ENCODE results near the gene POFUT1. TPM values are rescaled to one million over a fixed set of nuclear protein-coding genes. Genes with fewer than 3 reads are reported as not detected.

Gene POFUT1
- total RNA-seq, 4 donors from 2014 or later, result 11.2 to 47.1 (median 23.3) TPM

GRCh38 chr20:32160341-32160740, 47.3 kb upstream of the POFUT1 start:
- DNase-seq, result no peak
- H3K4me1 ChIP-seq, result no peaks in the 10 kb centered on the region
- intact Hi-C loops (cut with DNase I; ENCODE audit: low total_unique reads), result no loop called here
- H3K27ac ChIP-seq, result no peak overlapping the region
- H3K27me3 ChIP-seq, result no peaks in the 10 kb centered on the region
- no peaks in the 10 kb centered on the region for H3K9me3 ChIP-seq
- TF ChIP-seq CTCF (IDR thresholded peaks at IDR 0.05) (no peak), POLR2A (IDR thresholded peaks at IDR 0.05) (no peak)
- H3K4me3 ChIP-seq, result no peak overlapping the region
- H3K36me3 ChIP-seq, result no peaks in the 10 kb centered on the region

GRCh38 chr20:32162351-32162750, 45.3 kb upstream of the POFUT1 start:
- H3K4me1 ChIP-seq, result no peaks in the 10 kb centered on the region
- no peak overlapping the region for H3K4me3 ChIP-seq
- no peak for DNase-seq
- no peak overlapping the region for H3K27ac ChIP-seq
- H3K9me3 ChIP-seq, result no peaks in the 10 kb centered on the region
- H3K27me3 ChIP-seq, result no peaks in the 10 kb centered on the region
- intact Hi-C loops (cut with DNase I; ENCODE audit: low total_unique reads), result no loop called here
- H3K36me3 ChIP-seq, result no peaks in the 10 kb centered on the region
- no peak for TF ChIP-seq POLR2A (IDR thresholded peaks at IDR 0.05)
- no peak for TF ChIP-seq CTCF (IDR thresholded peaks at IDR 0.05)

- Histone ChIP-seq H3K4me1 (no peaks in the 10 kb centered on the region), H3K27ac (no peak overlapping the region), H3K36me3 (no peaks in the 10 kb centered on the region), H3K27me3 (no peaks in the 10 kb centered on the region), H3K9me3 (no peaks in the 10 kb centered on the region), H3K4me3 (no peak overlapping the region)
- intact Hi-C loops (cut with DNase I; ENCODE audit: low total_unique reads), result no loop called here
- TF ChIP-seq POLR2A (IDR thresholded peaks at IDR 0.05), result no peak
- DNase-seq, result no peak
Observed at GRCh38 chr20:32163951-32164350, 43.7 kb upstream of the POFUT1 start.

GRCh38 chr20:32164984-32165735, 42.5 kb upstream of the POFUT1 start:
- intact Hi-C loops (cut with DNase I; ENCODE audit: low total_unique reads), result no loop called here
- H3K4me3 ChIP-seq, result no peak overlapping the region
- no peaks in the 10 kb centered on the region for H3K4me1 ChIP-seq
- peak; percentile 53 to 71 for DNase-seq
- H3K36me3 ChIP-seq, result no peaks in the 10 kb centered on the region
- peak overlapping the region; percentile 70 to 72 for H3K27ac ChIP-seq
- TF ChIP-seq CTCF (IDR thresholded peaks at IDR 0.05) (no peak), POLR2A (IDR thresholded peaks at IDR 0.05) (no peak)
- H3K27me3 ChIP-seq, result no peaks in the 10 kb centered on the region
- no peaks in the 10 kb centered on the region for H3K9me3 ChIP-seq

GRCh38 chr20:32165836-32166545, 41.7 kb upstream of the POFUT1 start:
- DNase-seq, result peak; percentile 46 to 69
- intact Hi-C loops (cut with DNase I; ENCODE audit: low total_unique reads), result no loop called here

More at GRCh38 chr20:32165836-32166545, 41.7 kb upstream of the POFUT1 start:
- H3K27me3 ChIP-seq, result no peaks in the 10 kb centered on the region
- peak overlapping the region; percentile 70 to 72 for H3K27ac ChIP-seq
- no peaks in the 10 kb centered on the region for H3K4me1 ChIP-seq
- no peaks in the 10 kb centered on the region for H3K36me3 ChIP-seq
- H3K9me3 ChIP-seq, result no peaks in the 10 kb centered on the region
- no peak overlapping the region for H3K4me3 ChIP-seq
- no peak for TF ChIP-seq CTCF (IDR thresholded peaks at IDR 0.05)
- no peak for TF ChIP-seq POLR2A (IDR thresholded peaks at IDR 0.05)

All from uterus (tissue), 4 donors.